Measurements from ENCODE around the gene ME3.
A peak's percentile ranks its signal among the peaks of the same experiment; 100 is the strongest.

The ME3 gene

DNA sequence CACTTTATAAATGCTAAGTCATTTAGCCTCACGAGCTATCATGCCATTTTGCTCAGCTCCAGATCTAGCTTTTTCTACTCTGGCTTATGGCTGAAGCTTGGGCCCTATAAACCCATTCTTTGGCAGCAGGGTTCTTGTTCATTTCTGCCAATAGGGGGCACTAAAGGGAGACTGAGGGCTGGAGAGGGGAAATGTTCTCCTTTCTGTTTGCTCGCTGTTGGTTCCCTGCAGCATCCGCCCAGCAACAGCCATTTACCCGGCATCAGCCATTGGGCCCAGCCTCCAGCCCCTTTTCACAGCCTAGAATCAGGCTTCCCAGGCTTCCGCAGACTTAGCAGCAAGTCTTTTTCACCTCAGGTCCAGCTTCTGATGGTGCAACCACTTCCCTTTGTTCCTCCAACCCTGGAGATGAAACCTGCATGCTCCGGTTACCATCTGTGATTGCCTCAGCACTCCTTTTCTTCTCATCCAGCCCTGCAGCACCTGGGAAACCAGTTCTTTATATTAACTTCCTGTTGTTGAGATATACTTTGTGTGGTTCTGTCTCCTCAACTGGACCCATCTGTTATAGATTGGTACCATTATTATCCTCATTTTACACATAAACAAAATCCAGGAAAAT lies 4.2 kb upstream of the ME3 start:
- H3K36me3 ChIP-seq (ENCODE audit: control insufficient read depth, insufficient read depth, low read length) = no peaks in the 10 kb centered on the region
- H3K27me3 ChIP-seq (replicated peaks; ENCODE audit: control insufficient read depth, insufficient read depth, low read length, poor library complexity, severe bottlenecking) = no peaks in the 10 kb centered on the region
- no peak overlapping the region for H3K27ac ChIP-seq (ENCODE audit: insufficient read depth, low read length, poor library complexity, severe bottlenecking)
- no peak overlapping the region for H3K4me3 ChIP-seq (ENCODE audit: insufficient read depth, low read depth, low read length, poor library complexity, severe bottlenecking)
- DNase-seq = no peak
- H3K9me3 ChIP-seq (ENCODE audit: control insufficient read depth, low read length) = no peaks in the 10 kb centered on the region
- H3K4me1 ChIP-seq (ENCODE audit: control insufficient read depth, insufficient read depth, low read length, poor library complexity, severe bottlenecking) = no peaks in the 10 kb centered on the region

DNA sequence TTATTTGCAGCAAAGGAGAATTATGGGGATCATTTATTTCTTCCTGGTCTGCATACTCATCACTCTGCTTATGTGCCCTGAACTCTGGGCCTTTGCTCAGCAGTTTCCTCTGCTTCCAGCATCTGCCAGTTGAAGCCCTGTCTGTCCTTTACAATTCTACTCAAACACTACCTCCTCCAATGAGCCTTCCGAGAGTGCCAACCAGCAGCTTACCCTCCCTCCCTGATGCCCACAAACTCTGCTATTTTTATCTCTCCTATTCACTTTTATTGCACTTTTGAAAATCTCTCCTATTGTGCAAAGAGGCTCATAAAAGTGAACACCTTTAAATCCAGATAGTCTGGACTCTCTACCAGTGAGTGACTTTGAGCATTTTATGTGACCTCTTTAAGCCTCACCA lies 3.6 kb upstream of the ME3 start:
- H3K4me3 ChIP-seq (ENCODE audit: insufficient read depth, low read depth, low read length, poor library complexity, severe bottlenecking) = no peak overlapping the region

DNA sequence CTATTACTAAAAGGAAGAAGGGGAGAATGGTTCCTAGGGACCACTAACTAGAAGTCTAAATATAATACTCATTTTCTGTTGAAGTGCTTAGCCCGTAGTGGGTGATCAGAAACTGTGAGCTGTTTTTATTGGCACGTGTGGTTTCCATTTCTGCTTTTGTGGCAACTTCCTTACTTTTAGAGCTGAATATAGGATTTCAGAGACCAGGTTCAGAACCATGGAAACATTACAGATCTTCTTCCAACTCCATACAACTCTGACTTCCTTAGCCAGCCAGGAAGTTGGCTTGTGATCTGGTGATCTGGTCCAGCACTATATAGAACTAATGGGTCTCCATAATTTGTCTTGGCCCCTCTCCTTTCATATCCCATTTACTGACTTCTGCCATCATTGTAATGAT lies 2.6 kb upstream of the ME3 start:
- no peaks in the 10 kb centered on the region for H3K36me3 ChIP-seq (ENCODE audit: control insufficient read depth, insufficient read depth, low read length)
- H3K4me1 ChIP-seq (ENCODE audit: control insufficient read depth, insufficient read depth, low read length, poor library complexity, severe bottlenecking) = no peaks in the 10 kb centered on the region
- H3K9me3 ChIP-seq (ENCODE audit: control insufficient read depth, low read length) = no peaks in the 10 kb centered on the region
- H3K4me3 ChIP-seq (ENCODE audit: insufficient read depth, low read depth, low read length, poor library complexity, severe bottlenecking) = no peak overlapping the region
- no peaks in the 10 kb centered on the region for H3K27me3 ChIP-seq (replicated peaks; ENCODE audit: control insufficient read depth, insufficient read depth, low read length, poor library complexity, severe bottlenecking)
- no peak for DNase-seq
- no peak overlapping the region for H3K27ac ChIP-seq (ENCODE audit: insufficient read depth, low read length, poor library complexity, severe bottlenecking)

More for the DNA sequence above, 3.6 kb upstream of the ME3 start:
- H3K9me3 ChIP-seq (ENCODE audit: control insufficient read depth, low read length) = no peaks in the 10 kb centered on the region
- H3K27ac ChIP-seq (ENCODE audit: insufficient read depth, low read length, poor library complexity, severe bottlenecking) = no peak overlapping the region
- H3K4me1 ChIP-seq (ENCODE audit: control insufficient read depth, insufficient read depth, low read length, poor library complexity, severe bottlenecking) = no peaks in the 10 kb centered on the region
- H3K27me3 ChIP-seq (replicated peaks; ENCODE audit: control insufficient read depth, insufficient read depth, low read length, poor library complexity, severe bottlenecking) = no peaks in the 10 kb centered on the region
- DNase-seq = no peak
- H3K36me3 ChIP-seq (ENCODE audit: control insufficient read depth, insufficient read depth, low read length) = no peaks in the 10 kb centered on the region

DNA sequence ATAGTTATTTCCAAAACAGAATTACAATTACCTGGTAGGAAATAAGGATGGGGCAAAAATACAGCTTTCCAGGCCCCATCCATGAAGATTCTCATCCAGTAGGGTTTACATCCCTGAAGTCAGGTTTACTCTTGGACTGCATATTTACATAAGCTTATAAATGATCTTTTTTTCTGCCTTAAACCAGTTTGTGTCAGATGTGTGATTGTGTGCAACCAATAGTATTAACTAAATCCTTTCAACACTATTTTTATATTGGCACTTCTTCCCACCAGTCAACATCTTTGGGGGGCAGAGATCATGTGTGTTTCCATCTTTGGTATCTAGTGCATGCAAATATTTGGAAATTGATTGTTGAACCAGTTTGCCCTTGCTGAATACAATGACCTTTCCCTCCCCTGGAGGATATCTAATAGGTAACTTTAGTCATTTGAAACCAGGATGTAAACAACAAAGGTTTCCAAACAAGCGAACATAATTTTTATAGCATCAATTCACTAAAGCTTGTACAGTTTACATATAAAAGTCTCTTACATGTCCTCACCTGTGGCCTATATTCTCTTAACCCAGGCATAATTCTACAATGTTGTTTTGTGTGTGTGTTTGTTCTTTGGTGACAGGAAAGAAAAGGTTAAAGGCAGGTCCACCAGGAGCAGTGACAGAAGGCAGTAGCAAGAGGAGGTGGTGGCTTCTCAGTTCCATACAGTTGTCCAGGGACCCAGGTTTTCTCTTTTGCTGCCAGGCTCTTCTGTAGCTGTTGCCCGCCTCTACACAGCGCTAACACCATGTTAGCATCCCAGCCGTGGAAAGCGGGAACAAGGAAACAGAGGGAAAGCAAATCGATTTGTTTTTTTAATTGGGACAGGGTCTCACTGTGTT lies 1.7 kb upstream of the ME3 start:
- H3K36me3 ChIP-seq (ENCODE audit: control insufficient read depth, insufficient read depth, low read length) = no peaks in the 10 kb centered on the region
- H3K27me3 ChIP-seq (replicated peaks; ENCODE audit: control insufficient read depth, insufficient read depth, low read length, poor library complexity, severe bottlenecking) = no peaks in the 10 kb centered on the region
- H3K4me3 ChIP-seq (ENCODE audit: insufficient read depth, low read depth, low read length, poor library complexity, severe bottlenecking) = no peak overlapping the region
- no peak overlapping the region for H3K27ac ChIP-seq (ENCODE audit: insufficient read depth, low read length, poor library complexity, severe bottlenecking)
- no peaks in the 10 kb centered on the region for H3K4me1 ChIP-seq (ENCODE audit: control insufficient read depth, insufficient read depth, low read length, poor library complexity, severe bottlenecking)
- DNase-seq = no peak
- H3K9me3 ChIP-seq (ENCODE audit: control insufficient read depth, low read length) = no peaks in the 10 kb centered on the region

DNA sequence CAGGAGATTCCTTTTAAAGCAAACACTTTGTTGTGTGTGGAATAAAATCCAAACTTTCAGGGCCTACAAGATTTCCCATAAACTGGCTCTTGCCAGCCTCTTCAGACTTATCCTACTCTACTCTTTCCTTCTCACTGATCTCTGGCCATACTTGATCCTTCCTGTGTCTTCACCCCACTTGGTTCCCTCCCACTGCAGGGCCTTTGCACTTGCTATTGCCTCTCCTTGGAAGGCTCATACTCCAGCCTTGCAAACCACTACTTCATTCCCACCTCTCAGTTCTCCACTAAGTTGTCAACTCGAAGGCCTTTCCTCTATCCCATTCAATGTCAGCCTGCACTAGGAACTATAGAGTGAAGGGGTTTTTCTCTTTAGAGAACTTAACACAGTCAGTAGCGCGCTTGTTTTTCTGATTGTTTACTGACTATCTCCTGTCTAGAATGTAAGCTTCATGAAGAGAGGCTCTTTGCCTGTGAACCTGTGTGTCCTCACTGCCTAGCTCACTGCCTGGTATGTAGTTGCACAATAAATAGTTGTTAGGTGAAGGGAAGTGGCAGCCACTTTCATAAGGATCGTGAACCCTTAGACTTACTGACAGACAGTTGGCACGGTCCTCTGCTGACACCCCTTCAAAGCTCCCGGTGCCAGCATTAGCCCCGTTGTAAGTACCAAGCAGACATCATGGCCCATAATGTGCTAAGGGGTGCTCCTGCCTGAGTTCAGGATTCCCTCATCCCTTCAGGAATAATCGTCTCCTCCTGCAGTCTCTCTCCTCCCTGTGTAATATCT lies 833 bp upstream of the ME3 start:
- H3K27ac ChIP-seq (ENCODE audit: insufficient read depth, low read length, poor library complexity, severe bottlenecking) = no peak overlapping the region

DNA sequence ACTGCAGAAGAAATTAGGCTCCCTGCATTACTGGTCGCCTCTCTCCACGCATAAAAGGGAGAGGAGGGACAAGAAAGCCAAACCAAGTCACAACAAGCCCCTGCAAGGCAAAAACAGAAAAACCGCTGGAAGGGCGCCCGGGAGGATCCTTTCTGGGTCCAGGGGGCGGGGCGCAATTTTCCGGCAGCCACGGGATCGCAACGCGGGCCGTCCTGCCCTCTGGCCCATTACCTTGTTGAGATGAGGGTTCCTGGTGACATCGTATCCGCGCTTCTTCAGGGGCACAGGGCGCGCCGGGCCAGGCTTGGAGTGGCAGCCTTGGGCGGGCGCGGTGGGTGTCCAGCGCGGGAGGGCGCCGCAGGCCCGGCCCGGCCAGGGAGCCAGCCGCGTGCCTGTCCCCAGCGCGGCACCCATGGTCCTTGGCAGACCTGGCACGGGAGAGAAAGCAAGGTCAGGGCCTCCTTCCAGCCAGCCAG lies 847 bp downstream of the ME3 start:
- DNase-seq = no peak
- H3K4me1 ChIP-seq (ENCODE audit: control insufficient read depth, insufficient read depth, low read length, poor library complexity, severe bottlenecking) = no peaks in the 10 kb centered on the region
- no peaks in the 10 kb centered on the region for H3K9me3 ChIP-seq (ENCODE audit: control insufficient read depth, low read length)
- no peak overlapping the region for H3K27ac ChIP-seq (ENCODE audit: insufficient read depth, low read length, poor library complexity, severe bottlenecking)
- no peaks in the 10 kb centered on the region for H3K27me3 ChIP-seq (replicated peaks; ENCODE audit: control insufficient read depth, insufficient read depth, low read length, poor library complexity, severe bottlenecking)
- no peaks in the 10 kb centered on the region for H3K36me3 ChIP-seq (ENCODE audit: control insufficient read depth, insufficient read depth, low read length)
- H3K4me3 ChIP-seq (ENCODE audit: insufficient read depth, low read depth, low read length, poor library complexity, severe bottlenecking) = peak overlapping the region; percentile 65

More for the DNA sequence above, 833 bp upstream of the ME3 start:
- no peaks in the 10 kb centered on the region for H3K27me3 ChIP-seq (replicated peaks; ENCODE audit: control insufficient read depth, insufficient read depth, low read length, poor library complexity, severe bottlenecking)
- H3K9me3 ChIP-seq (ENCODE audit: control insufficient read depth, low read length) = no peaks in the 10 kb centered on the region
- H3K4me1 ChIP-seq (ENCODE audit: control insufficient read depth, insufficient read depth, low read length, poor library complexity, severe bottlenecking) = no peaks in the 10 kb centered on the region
- no peak overlapping the region for H3K4me3 ChIP-seq (ENCODE audit: insufficient read depth, low read depth, low read length, poor library complexity, severe bottlenecking)
- no peaks in the 10 kb centered on the region for H3K36me3 ChIP-seq (ENCODE audit: control insufficient read depth, insufficient read depth, low read length)
- DNase-seq = no peak

DNA sequence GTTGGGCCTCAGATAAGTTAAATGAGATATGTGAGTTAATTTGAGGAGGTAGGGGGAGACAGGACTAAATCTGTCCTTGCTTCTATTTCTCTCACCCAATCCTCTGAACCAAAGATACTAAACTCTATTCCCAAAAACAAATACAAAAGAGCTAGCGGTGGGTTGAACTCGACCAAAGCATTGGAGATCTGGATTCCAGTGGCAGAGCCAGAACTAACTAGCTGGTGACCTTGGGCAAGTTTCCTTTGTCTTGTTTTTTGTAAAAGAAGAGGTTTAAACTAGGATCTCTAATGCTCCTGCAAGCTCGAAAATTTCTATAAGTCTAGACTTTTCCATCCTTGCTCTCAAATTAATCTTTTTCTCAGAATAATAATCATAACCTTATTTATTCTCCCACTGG lies 1.5 kb downstream of the ME3 start:
- no peaks in the 10 kb centered on the region for H3K9me3 ChIP-seq (ENCODE audit: control insufficient read depth, low read length)
- no peaks in the 10 kb centered on the region for H3K27me3 ChIP-seq (replicated peaks; ENCODE audit: control insufficient read depth, insufficient read depth, low read length, poor library complexity, severe bottlenecking)
- no peaks in the 10 kb centered on the region for H3K36me3 ChIP-seq (ENCODE audit: control insufficient read depth, insufficient read depth, low read length)
- H3K27ac ChIP-seq (ENCODE audit: insufficient read depth, low read length, poor library complexity, severe bottlenecking) = no peak overlapping the region
- H3K4me3 ChIP-seq (ENCODE audit: insufficient read depth, low read depth, low read length, poor library complexity, severe bottlenecking) = peak overlapping the region; percentile 65
- no peak for DNase-seq
- H3K4me1 ChIP-seq (ENCODE audit: control insufficient read depth, insufficient read depth, low read length, poor library complexity, severe bottlenecking) = no peaks in the 10 kb centered on the region

DNA sequence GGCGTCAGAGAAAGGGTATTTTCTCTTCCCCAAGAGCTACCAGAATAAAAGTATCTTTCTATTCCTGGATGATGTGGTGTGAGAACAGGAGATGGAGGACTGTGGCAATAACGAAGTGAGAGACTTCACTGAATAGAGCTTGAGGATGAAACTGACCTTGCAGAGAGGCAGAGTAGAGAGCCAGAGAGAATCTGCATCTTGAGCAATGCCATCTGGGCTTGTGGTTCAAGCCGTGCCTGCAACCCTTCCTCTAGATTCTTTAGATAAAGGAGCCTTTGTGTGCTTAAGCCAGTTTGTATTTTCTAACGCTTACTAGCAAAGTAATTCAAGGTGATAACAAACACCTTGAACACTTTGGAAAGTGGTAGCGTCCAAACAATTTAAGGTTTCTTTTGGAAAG lies 2.2 kb downstream of the ME3 start:
- Histone ChIP-seq H3K27me3 (replicated peaks; ENCODE audit: control insufficient read depth, insufficient read depth, low read length, poor library complexity, severe bottlenecking) (no peaks in the 10 kb centered on the region), H3K4me1 (ENCODE audit: control insufficient read depth, insufficient read depth, low read length, poor library complexity, severe bottlenecking) (no peaks in the 10 kb centered on the region), H3K36me3 (ENCODE audit: control insufficient read depth, insufficient read depth, low read length) (no peaks in the 10 kb centered on the region), H3K4me3 (ENCODE audit: insufficient read depth, low read depth, low read length, poor library complexity, severe bottlenecking) (no peak overlapping the region), H3K27ac (ENCODE audit: insufficient read depth, low read length, poor library complexity, severe bottlenecking) (no peak overlapping the region), H3K9me3 (ENCODE audit: control insufficient read depth, low read length) (no peaks in the 10 kb centered on the region)
- DNase-seq = no peak

DNA sequence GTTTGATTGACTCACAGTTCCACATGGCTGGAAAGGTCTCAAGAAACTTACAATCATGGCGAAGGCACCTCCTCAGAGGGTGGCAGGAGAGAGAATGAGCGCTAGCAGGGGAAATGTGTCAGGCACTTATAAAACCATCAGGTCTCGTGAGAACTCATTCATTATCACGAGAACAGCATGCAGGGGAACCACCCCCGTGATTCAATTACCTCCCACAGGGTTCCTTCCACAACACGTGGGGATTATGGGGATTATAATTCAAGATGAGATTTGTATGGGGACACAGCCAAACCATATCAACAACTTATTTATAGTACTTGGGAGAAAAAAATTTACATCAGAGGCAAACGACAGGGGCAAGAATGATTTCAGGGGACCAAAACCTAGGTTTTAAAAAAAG lies 3.0 kb downstream of the ME3 start:
- DNase-seq = no peak
- Histone ChIP-seq H3K27me3 (replicated peaks; ENCODE audit: control insufficient read depth, insufficient read depth, low read length, poor library complexity, severe bottlenecking) (no peaks in the 10 kb centered on the region), H3K9me3 (ENCODE audit: control insufficient read depth, low read length) (no peaks in the 10 kb centered on the region), H3K4me3 (ENCODE audit: insufficient read depth, low read depth, low read length, poor library complexity, severe bottlenecking) (no peak overlapping the region), H3K36me3 (ENCODE audit: control insufficient read depth, insufficient read depth, low read length) (no peaks in the 10 kb centered on the region), H3K4me1 (ENCODE audit: control insufficient read depth, insufficient read depth, low read length, poor library complexity, severe bottlenecking) (no peaks in the 10 kb centered on the region), H3K27ac (ENCODE audit: insufficient read depth, low read length, poor library complexity, severe bottlenecking) (no peak overlapping the region)

DNA sequence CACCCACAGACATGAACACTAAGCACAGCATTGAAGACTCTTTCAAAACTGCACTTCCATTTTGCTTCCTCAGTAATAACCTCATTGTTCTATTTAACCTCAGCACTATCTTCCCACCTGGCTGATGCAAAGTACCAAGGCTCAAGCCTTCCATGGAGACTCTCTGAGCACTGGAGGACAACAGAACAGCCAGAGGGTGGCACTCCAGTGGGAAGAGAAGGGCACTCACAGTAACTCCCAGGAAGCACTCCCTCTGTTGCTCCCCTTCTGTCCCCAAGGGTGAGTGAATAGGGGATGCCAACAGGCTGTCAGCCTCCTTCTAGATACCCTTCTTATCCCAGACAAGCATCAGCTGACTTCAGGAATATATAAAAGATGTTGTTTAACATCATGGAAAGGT lies 3.5 kb downstream of the ME3 start:
- Histone ChIP-seq H3K36me3 (ENCODE audit: control insufficient read depth, insufficient read depth, low read length) (no peaks in the 10 kb centered on the region), H3K4me1 (ENCODE audit: control insufficient read depth, insufficient read depth, low read length, poor library complexity, severe bottlenecking) (no peaks in the 10 kb centered on the region), H3K4me3 (ENCODE audit: insufficient read depth, low read depth, low read length, poor library complexity, severe bottlenecking) (no peak overlapping the region), H3K27me3 (replicated peaks; ENCODE audit: control insufficient read depth, insufficient read depth, low read length, poor library complexity, severe bottlenecking) (no peaks in the 10 kb centered on the region), H3K9me3 (ENCODE audit: control insufficient read depth, low read length) (no peaks in the 10 kb centered on the region), H3K27ac (ENCODE audit: insufficient read depth, low read length, poor library complexity, severe bottlenecking) (no peak overlapping the region)
- no peak for DNase-seq
